Measurements from ENCODE around the gene AOC1.

The AOC1 gene

GRCh38 chr7:150823484-150824126 is 28.7 kb upstream of the AOC1 start:
- no peak for ATAC-seq (ENCODE audit: low read depth)
- H3K27me3 Mint-ChIP-seq: peaks cover 14% of the 10 kb centered on the region
- H3K27ac Mint-ChIP-seq: no peak overlapping the region

GRCh38 chr7:150824379-150825177 is 27.7 kb upstream of the AOC1 start:
- DNase-seq (ENCODE audit: low spot score in 2 of 2) (no peak), ATAC-seq (ENCODE audit: low read depth) (no peak)
- no peak overlapping the region for H3K27ac Mint-ChIP-seq
- H3K27me3 Mint-ChIP-seq: peaks cover 17% of the 10 kb centered on the region
- no peak overlapping the region for H3K4me3 Mint-ChIP-seq
- peaks cover 2% of the 10 kb centered on the region for H3K9me3 Mint-ChIP-seq
- no peaks in the 10 kb centered on the region for H3K4me1 Mint-ChIP-seq
- peaks cover 1% of the 10 kb centered on the region for H3K36me3 Mint-ChIP-seq

More at GRCh38 chr7:150823484-150824126, 28.7 kb upstream of the AOC1 start:
- Mint-ChIP-seq H3K36me3 (peaks cover 1% of the 10 kb centered on the region), H3K4me3 (no peak overlapping the region), H3K9me3 (peaks cover 2% of the 10 kb centered on the region), H3K4me1 (no peaks in the 10 kb centered on the region)
- DNase-seq (ENCODE audit: low spot score in 2 of 2): no peak

- H3K27me3 Mint-ChIP-seq: peaks cover 15% of the 10 kb centered on the region
Measured at GRCh38 chr7:150826061-150826849, 26.1 kb upstream of the AOC1 start.

GRCh38 chr7:150828384-150828783 is 23.9 kb upstream of the AOC1 start:
- DNase-seq (ENCODE audit: low spot score in 2 of 2) (no peak), ATAC-seq (ENCODE audit: low read depth) (no peak)
- Mint-ChIP-seq H3K36me3 (no peaks in the 10 kb centered on the region), H3K27ac (no peak overlapping the region), H3K4me1 (no peaks in the 10 kb centered on the region), H3K27me3 (peaks cover 14% of the 10 kb centered on the region), H3K9me3 (no peaks in the 10 kb centered on the region), H3K4me3 (no peak overlapping the region)

More at GRCh38 chr7:150826061-150826849, 26.1 kb upstream of the AOC1 start:
- ATAC-seq (ENCODE audit: low read depth) (no peak), DNase-seq (ENCODE audit: low spot score in 2 of 2) (no peak)
- Mint-ChIP-seq H3K4me3 (no peak overlapping the region), H3K4me1 (no peaks in the 10 kb centered on the region), H3K36me3 (peaks cover 1% of the 10 kb centered on the region), H3K27ac (no peak overlapping the region), H3K9me3 (peaks cover 2% of the 10 kb centered on the region)

GRCh38 chr7:150829426-150829825 is 22.9 kb upstream of the AOC1 start:
- no peaks in the 10 kb centered on the region for H3K9me3 Mint-ChIP-seq
- H3K4me3 Mint-ChIP-seq: no peak overlapping the region
- DNase-seq (ENCODE audit: low spot score in 2 of 2): no peak
- H3K4me1 Mint-ChIP-seq: no peaks in the 10 kb centered on the region
- peaks cover 16% of the 10 kb centered on the region for H3K27me3 Mint-ChIP-seq
- no peak overlapping the region for H3K27ac Mint-ChIP-seq
- H3K36me3 Mint-ChIP-seq: no peaks in the 10 kb centered on the region
- no peak for ATAC-seq (ENCODE audit: low read depth)

- Mint-ChIP-seq H3K27me3 (peaks cover 18% of the 10 kb centered on the region), H3K9me3 (no peaks in the 10 kb centered on the region)
- DNase-seq (ENCODE audit: low spot score in 2 of 2): no peak
Measured at GRCh38 chr7:150830937-150831336, 21.4 kb upstream of the AOC1 start.

GRCh38 chr7:150831851-150832250 is 20.5 kb upstream of the AOC1 start:
- no peaks in the 10 kb centered on the region for H3K36me3 Mint-ChIP-seq
- H3K27ac Mint-ChIP-seq: no peak overlapping the region
- peaks cover 17% of the 10 kb centered on the region for H3K27me3 Mint-ChIP-seq
- DNase-seq (ENCODE audit: low spot score in 2 of 2): no peak
- H3K4me1 Mint-ChIP-seq: no peaks in the 10 kb centered on the region
- ATAC-seq (ENCODE audit: low read depth): no peak
- H3K9me3 Mint-ChIP-seq: no peaks in the 10 kb centered on the region
- no peak overlapping the region for H3K4me3 Mint-ChIP-seq

More at GRCh38 chr7:150830937-150831336, 21.4 kb upstream of the AOC1 start:
- H3K4me1 Mint-ChIP-seq: no peaks in the 10 kb centered on the region
- ATAC-seq (ENCODE audit: low read depth): no peak
- H3K4me3 Mint-ChIP-seq: no peak overlapping the region
- no peaks in the 10 kb centered on the region for H3K36me3 Mint-ChIP-seq
- H3K27ac Mint-ChIP-seq: no peak overlapping the region

- ATAC-seq (ENCODE audit: low read depth) (no peak), DNase-seq (ENCODE audit: low spot score in 2 of 2) (no peak)
- Mint-ChIP-seq H3K4me1 (no peaks in the 10 kb centered on the region), H3K27ac (no peak overlapping the region), H3K27me3 (peaks cover 9% of the 10 kb centered on the region), H3K9me3 (no peaks in the 10 kb centered on the region), H3K36me3 (no peaks in the 10 kb centered on the region), H3K4me3 (no peak overlapping the region)
Measured at GRCh38 chr7:150835019-150835418, 17.3 kb upstream of the AOC1 start.

GRCh38 chr7:150835702-150836280 is 16.5 kb upstream of the AOC1 start:
- ATAC-seq (ENCODE audit: low read depth) (no peak), DNase-seq (ENCODE audit: low spot score in 2 of 2) (no peak)
- Mint-ChIP-seq H3K9me3 (no peaks in the 10 kb centered on the region), H3K27ac (no peak overlapping the region), H3K4me1 (no peaks in the 10 kb centered on the region), H3K4me3 (no peak overlapping the region), H3K27me3 (peaks cover 9% of the 10 kb centered on the region), H3K36me3 (no peaks in the 10 kb centered on the region)

- no peaks in the 10 kb centered on the region for H3K4me1 Mint-ChIP-seq
- H3K9me3 Mint-ChIP-seq: no peaks in the 10 kb centered on the region
- H3K36me3 Mint-ChIP-seq: peaks cover 2% of the 10 kb centered on the region
- peaks cover 8% of the 10 kb centered on the region for H3K27me3 Mint-ChIP-seq
- no peak for ATAC-seq (ENCODE audit: low read depth)
- H3K4me3 Mint-ChIP-seq: no peak overlapping the region
- no peak overlapping the region for H3K27ac Mint-ChIP-seq
- no peak for DNase-seq (ENCODE audit: low spot score in 2 of 2)
Measured at GRCh38 chr7:150838965-150839650, 13.2 kb upstream of the AOC1 start.

- no peak for ATAC-seq (ENCODE audit: low read depth)
- Mint-ChIP-seq H3K27ac (no peak overlapping the region), H3K4me1 (no peaks in the 10 kb centered on the region), H3K9me3 (no peaks in the 10 kb centered on the region), H3K36me3 (peaks cover 2% of the 10 kb centered on the region), H3K27me3 (peaks cover 5% of the 10 kb centered on the region), H3K4me3 (no peak overlapping the region)
- no peak for DNase-seq (ENCODE audit: low spot score in 2 of 2)
Measured at GRCh38 chr7:150842018-150842417, 10.3 kb upstream of the AOC1 start.

- H3K27ac Mint-ChIP-seq: no peak overlapping the region
- H3K4me3 Mint-ChIP-seq: no peak overlapping the region
- ATAC-seq (ENCODE audit: low read depth): no peak
- H3K4me1 Mint-ChIP-seq: no peaks in the 10 kb centered on the region
- H3K27me3 Mint-ChIP-seq: peaks cover 5% of the 10 kb centered on the region
- DNase-seq (ENCODE audit: low spot score in 2 of 2): no peak
- no peaks in the 10 kb centered on the region for H3K9me3 Mint-ChIP-seq
- H3K36me3 Mint-ChIP-seq: peaks cover 2% of the 10 kb centered on the region
Measured at GRCh38 chr7:150842716-150843115, 9.6 kb upstream of the AOC1 start.

GRCh38 chr7:150845421-150845861 is 6.9 kb upstream of the AOC1 start:
- DNase-seq (ENCODE audit: low spot score in 2 of 2): no peak
- Mint-ChIP-seq H3K27ac (no peak overlapping the region), H3K27me3 (peaks cover 12% of the 10 kb centered on the region)

More at GRCh38 chr7:150845421-150845861, 6.9 kb upstream of the AOC1 start:
- Mint-ChIP-seq H3K4me3 (no peak overlapping the region), H3K36me3 (peaks cover 2% of the 10 kb centered on the region), H3K4me1 (no peaks in the 10 kb centered on the region), H3K9me3 (no peaks in the 10 kb centered on the region)
- ATAC-seq (ENCODE audit: low read depth): no peak
